ENCODE results near the gene TGFB1I1. TPM values are rescaled to one million over a fixed set of nuclear protein-coding genes. Genes with fewer than 3 reads are reported as not detected.
"Not testable (repeated sequence)": the region's sequence is repeated elsewhere in the genome, so short reads cannot be mapped to it uniquely, and the experiment has no call there.

The TGFB1I1 gene
- total RNA-seq, 1 donor from 2014 or later = 19.2 TPM

GRCh38 chr16:31501226-31501965 lies 29.4 kb downstream of the TGFB1I1 start:
- H3K27me3 Mint-ChIP-seq (ENCODE audit: unreplicated experiment) = peaks cover 3% of the 10 kb centered on the region
- no peak overlapping the region for H3K27ac Mint-ChIP-seq (ENCODE audit: unreplicated experiment)
- H3K4me1 Mint-ChIP-seq (ENCODE audit: low read depth, unreplicated experiment) = no peaks in the 10 kb centered on the region
- no peak for DNase-seq
- H3K4me3 Mint-ChIP-seq (ENCODE audit: unreplicated experiment) = no peak overlapping the region
- H3K9me3 Mint-ChIP-seq (ENCODE audit: unreplicated experiment) = peaks cover 1% of the 10 kb centered on the region
- TF ChIP-seq CTCF (IDR thresholded peaks at IDR 0.05; ENCODE audit: partially characterized antibody, unreplicated experiment) = no peak
- no peaks in the 10 kb centered on the region for H3K36me3 Mint-ChIP-seq (ENCODE audit: unreplicated experiment)

DNA sequence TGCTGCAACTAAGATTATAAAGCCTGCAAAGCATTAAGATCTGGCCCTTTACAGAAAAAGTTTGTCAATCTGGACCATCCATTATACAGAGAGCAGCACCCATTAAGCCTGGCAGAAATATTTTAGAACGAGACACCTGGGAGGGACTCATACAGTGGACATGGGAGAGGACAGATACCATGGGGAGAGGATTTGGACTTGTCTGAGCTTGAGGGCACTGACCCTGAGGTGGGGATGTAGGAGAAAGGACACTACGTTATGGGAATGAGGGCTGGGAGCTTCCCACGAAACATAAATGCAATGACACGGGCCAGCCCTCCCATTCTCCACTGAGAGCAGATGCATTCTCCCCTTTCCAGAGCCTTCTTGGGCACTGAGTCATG lies 30.0 kb downstream of the TGFB1I1 start:
- Mint-ChIP-seq H3K9me3 (ENCODE audit: unreplicated experiment) (peaks cover 1% of the 10 kb centered on the region), H3K36me3 (ENCODE audit: unreplicated experiment) (no peaks in the 10 kb centered on the region), H3K4me3 (ENCODE audit: unreplicated experiment) (no peak overlapping the region), H3K27me3 (ENCODE audit: unreplicated experiment) (peaks cover 3% of the 10 kb centered on the region), H3K27ac (ENCODE audit: unreplicated experiment) (no peak overlapping the region), H3K4me1 (ENCODE audit: low read depth, unreplicated experiment) (no peaks in the 10 kb centered on the region)
- TF ChIP-seq CTCF (IDR thresholded peaks at IDR 0.05; ENCODE audit: partially characterized antibody, unreplicated experiment) = no peak
- DNase-seq = no peak

GRCh38 chr16:31502981-31503380 lies 31.0 kb downstream of the TGFB1I1 start:
- no peak for DNase-seq
- no peak overlapping the region for H3K4me3 Mint-ChIP-seq (ENCODE audit: unreplicated experiment)
- no peaks in the 10 kb centered on the region for H3K36me3 Mint-ChIP-seq (ENCODE audit: unreplicated experiment)
- peaks cover 4% of the 10 kb centered on the region for H3K4me1 Mint-ChIP-seq (ENCODE audit: low read depth, unreplicated experiment)
- peaks cover 3% of the 10 kb centered on the region for H3K27me3 Mint-ChIP-seq (ENCODE audit: unreplicated experiment)
- H3K27ac Mint-ChIP-seq (ENCODE audit: unreplicated experiment) = no peak overlapping the region
- H3K9me3 Mint-ChIP-seq (ENCODE audit: unreplicated experiment) = peaks cover 1% of the 10 kb centered on the region
- TF ChIP-seq CTCF (IDR thresholded peaks at IDR 0.05; ENCODE audit: partially characterized antibody, unreplicated experiment) = no peak

GRCh38 chr16:31503555-31503954 lies 31.6 kb downstream of the TGFB1I1 start:
- H3K27me3 Mint-ChIP-seq (ENCODE audit: unreplicated experiment); H3K4me1 Mint-ChIP-seq (ENCODE audit: low read depth, unreplicated experiment); H3K4me3 Mint-ChIP-seq (ENCODE audit: unreplicated experiment); H3K27ac Mint-ChIP-seq (ENCODE audit: unreplicated experiment); DNase-seq; H3K36me3 Mint-ChIP-seq (ENCODE audit: unreplicated experiment); H3K9me3 Mint-ChIP-seq (ENCODE audit: unreplicated experiment): not testable (repeated sequence)

DNA sequence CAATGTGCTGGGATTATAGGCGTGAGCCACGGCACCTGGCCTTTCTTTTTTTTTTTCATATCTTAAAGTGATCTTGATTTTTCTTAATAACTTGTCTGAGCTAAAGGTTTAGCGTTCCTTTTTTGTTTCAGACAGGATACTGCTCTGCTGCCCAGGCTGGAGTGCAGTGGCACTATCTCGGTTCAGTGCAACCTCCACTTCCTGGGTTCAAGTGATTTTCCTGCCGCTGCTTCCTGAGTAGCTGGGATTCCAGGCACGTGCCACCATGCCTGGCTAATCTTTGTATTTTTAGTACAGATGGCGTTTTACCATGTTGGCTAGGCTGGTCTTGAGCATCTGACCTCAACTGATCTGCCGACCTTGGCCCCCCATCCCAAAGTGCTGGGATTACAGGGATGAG lies 32.2 kb downstream of the TGFB1I1 start:
- H3K27ac Mint-ChIP-seq (ENCODE audit: unreplicated experiment) = no peak overlapping the region
- TF ChIP-seq CTCF (IDR thresholded peaks at IDR 0.05; ENCODE audit: partially characterized antibody, unreplicated experiment) = no peak
- H3K4me3 Mint-ChIP-seq (ENCODE audit: unreplicated experiment) = no peak overlapping the region
- peaks cover 9% of the 10 kb centered on the region for H3K4me1 Mint-ChIP-seq (ENCODE audit: low read depth, unreplicated experiment)
- peaks cover 4% of the 10 kb centered on the region for H3K9me3 Mint-ChIP-seq (ENCODE audit: unreplicated experiment)
- H3K27me3 Mint-ChIP-seq (ENCODE audit: unreplicated experiment) = peaks cover 5% of the 10 kb centered on the region
- no peak for DNase-seq
- no peaks in the 10 kb centered on the region for H3K36me3 Mint-ChIP-seq (ENCODE audit: unreplicated experiment)
